ENCODE data around the gene DNAJC16.

The DNAJC16 gene

DNA sequence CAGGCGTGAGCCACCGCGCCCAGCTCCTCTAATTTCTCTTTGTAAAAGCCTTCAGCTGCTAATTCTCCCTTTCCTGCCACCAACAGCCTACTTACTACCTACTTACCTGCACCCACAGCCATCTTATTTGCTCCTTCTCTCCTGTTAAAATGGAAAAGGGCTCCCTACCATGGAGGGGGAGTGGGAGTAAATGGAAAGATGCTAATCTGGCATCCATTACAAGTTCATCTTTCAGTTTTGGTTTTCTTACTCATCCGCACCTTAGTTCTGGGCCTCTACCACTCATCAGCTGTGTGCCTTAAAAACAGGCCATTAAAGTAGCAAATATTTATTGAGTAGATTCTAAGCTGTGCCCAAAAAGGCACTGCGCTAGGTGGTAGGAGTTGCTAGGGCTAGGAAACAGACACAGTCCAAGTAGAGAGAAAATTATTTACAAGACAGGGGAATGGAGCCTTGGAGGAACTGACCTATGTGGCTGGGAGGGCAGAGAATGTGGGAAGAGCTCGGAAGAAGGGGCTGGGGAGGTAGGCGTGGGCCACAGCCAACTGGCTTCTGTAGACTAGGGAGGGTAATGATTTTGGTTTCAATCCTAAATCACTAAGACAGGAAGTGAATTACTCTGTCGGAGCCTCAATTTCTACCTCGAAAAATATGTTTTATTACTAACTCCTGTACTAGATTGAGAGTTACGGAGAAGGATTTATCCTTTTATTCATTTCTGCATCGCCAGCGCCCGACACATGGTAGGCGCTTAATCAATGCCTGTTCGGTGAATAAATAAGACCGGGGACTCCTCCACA is 89.9 kb downstream of the DNAJC16 start:
- Histone ChIP-seq H3K9ac (ENCODE audit: low read length in 2 of 2) (peak overlapping the region; percentile 76 to 87), H3K27me3 (ENCODE audit: control insufficient read depth in 1 of 2, insufficient read depth in 2 of 2, low read length in 2 of 2) (no peaks in the 10 kb centered on the region), H3K36me3 (ENCODE audit: control insufficient read depth in 2 of 2, insufficient read depth in 2 of 2, low read length in 2 of 2) (no peaks in the 10 kb centered on the region), H3K9me3 (ENCODE audit: control insufficient read depth in 2 of 2, low read length in 2 of 2) (no peaks in the 10 kb centered on the region), H3K27ac (ENCODE audit: low read length) (peak overlapping the region; percentile 92), H3K4me3 (ENCODE audit: low read length in 2 of 2) (peak overlapping the region; percentile 76 to 86), H3K4me1 (ENCODE audit: control insufficient read depth, insufficient read depth, low read length) (peaks cover 14% of the 10 kb centered on the region)

DNA sequence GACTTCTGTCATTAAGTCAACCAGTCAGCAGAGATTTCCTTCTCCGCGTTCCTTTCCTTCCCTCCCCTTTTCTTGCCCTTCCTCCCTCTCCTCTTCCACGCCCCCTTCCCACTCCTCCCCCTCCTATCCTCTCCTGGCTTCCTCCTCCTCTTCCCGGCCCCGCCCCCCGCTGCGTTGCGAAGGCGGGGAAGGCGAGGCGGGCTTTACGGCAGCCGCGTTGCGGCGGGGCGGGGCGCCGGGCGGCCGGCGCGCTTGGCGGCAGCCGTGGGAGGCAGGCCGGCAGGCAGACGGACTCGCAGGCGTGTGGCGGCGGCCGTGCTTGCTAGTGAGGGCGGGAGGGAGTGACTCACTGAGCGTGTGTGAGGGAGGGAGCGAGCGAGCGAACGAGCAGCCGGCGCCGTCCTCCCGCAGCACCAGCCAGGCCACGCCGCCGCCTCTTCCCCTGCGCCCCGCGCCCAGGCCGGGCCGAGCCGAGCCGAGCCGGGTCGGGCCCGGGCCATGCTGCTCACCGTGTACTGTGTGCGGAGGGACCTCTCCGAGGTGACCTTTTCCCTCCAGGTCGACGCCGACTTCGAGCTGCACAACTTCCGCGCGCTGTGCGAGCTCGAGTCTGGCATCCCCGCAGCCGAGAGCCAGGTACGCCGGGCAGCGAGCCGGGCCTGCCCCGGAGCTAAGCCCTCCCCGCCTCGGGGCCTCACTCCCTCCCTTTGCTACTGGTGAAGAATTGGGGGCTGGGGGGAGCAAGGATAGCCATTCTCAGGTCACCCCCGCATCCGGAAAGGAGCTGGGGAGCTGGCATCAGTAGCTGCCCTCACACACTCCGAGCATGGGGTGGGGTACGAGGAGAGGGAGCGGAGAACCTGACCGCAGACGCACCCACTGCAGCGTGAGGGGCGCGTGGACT is 90.8 kb downstream of the DNAJC16 start, which contains the start of gene DDI2:
DDI2 (plus strand) TSS at position 286 of the 904 bp plus-strand sequence; CDS start at position 499, 213 bp downstream.
- no peaks in the 10 kb centered on the region for H3K9me3 ChIP-seq (ENCODE audit: control insufficient read depth in 2 of 2, low read length in 2 of 2)
- H3K4me3 ChIP-seq (ENCODE audit: low read length in 2 of 2), result peak within 1 kb of the TSS; percentile 93 to 99
- H3K9ac ChIP-seq (ENCODE audit: low read length in 2 of 2), result peak within 1 kb of the TSS; percentile 90 to 91
- peaks cover 15% of the 10 kb centered on the region for H3K4me1 ChIP-seq (ENCODE audit: control insufficient read depth, insufficient read depth, low read length)
- H3K36me3 ChIP-seq (ENCODE audit: control insufficient read depth in 2 of 2, insufficient read depth in 2 of 2, low read length in 2 of 2), result no peaks in the 10 kb centered on the region
- H3K27me3 ChIP-seq (ENCODE audit: control insufficient read depth in 1 of 2, insufficient read depth in 2 of 2, low read length in 2 of 2), result no peaks in the 10 kb centered on the region
- peak within 1 kb of the TSS; percentile 92 for H3K27ac ChIP-seq (ENCODE audit: low read length)

GRCh38 chr1:15618077-15618654 is 91.5 kb downstream of the DNAJC16 start:
- Histone ChIP-seq H3K9ac (ENCODE audit: low read length in 2 of 2) (peak overlapping the region; percentile 90 to 91), H3K4me1 (ENCODE audit: control insufficient read depth, insufficient read depth, low read length) (peaks cover 18% of the 10 kb centered on the region), H3K9me3 (ENCODE audit: control insufficient read depth in 2 of 2, low read length in 2 of 2) (no peaks in the 10 kb centered on the region), H3K36me3 (ENCODE audit: control insufficient read depth in 2 of 2, insufficient read depth in 2 of 2, low read length in 2 of 2) (no peaks in the 10 kb centered on the region), H3K27me3 (ENCODE audit: control insufficient read depth in 1 of 2, insufficient read depth in 2 of 2, low read length in 2 of 2) (no peaks in the 10 kb centered on the region), H3K27ac (ENCODE audit: low read length) (peak overlapping the region; percentile 88), H3K4me3 (ENCODE audit: low read length in 2 of 2) (peak overlapping the region; percentile 93 to 99)

GRCh38 chr1:15618655-15619525 is 92.2 kb downstream of the DNAJC16 start:
- H3K36me3 ChIP-seq (ENCODE audit: control insufficient read depth in 2 of 2, insufficient read depth in 2 of 2, low read length in 2 of 2), result no peaks in the 10 kb centered on the region
- H3K27ac ChIP-seq (ENCODE audit: low read length), result peak overlapping the region; percentile 88
- no peaks in the 10 kb centered on the region for H3K27me3 ChIP-seq (ENCODE audit: control insufficient read depth in 1 of 2, insufficient read depth in 2 of 2, low read length in 2 of 2)
- H3K4me3 ChIP-seq (ENCODE audit: low read length in 2 of 2), result peak overlapping the region; percentile 93 to 99
- H3K9me3 ChIP-seq (ENCODE audit: control insufficient read depth in 2 of 2, low read length in 2 of 2), result no peaks in the 10 kb centered on the region
- H3K4me1 ChIP-seq (ENCODE audit: control insufficient read depth, insufficient read depth, low read length), result peaks cover 18% of the 10 kb centered on the region
- peak overlapping the region; percentile 90 to 91 for H3K9ac ChIP-seq (ENCODE audit: low read length in 2 of 2)

GRCh38 chr1:15620155-15620545 is 93.5 kb downstream of the DNAJC16 start:
- Histone ChIP-seq H3K27ac (ENCODE audit: low read length) (no peak overlapping the region), H3K9me3 (ENCODE audit: control insufficient read depth in 2 of 2, low read length in 2 of 2) (no peaks in the 10 kb centered on the region), H3K36me3 (ENCODE audit: control insufficient read depth in 2 of 2, insufficient read depth in 2 of 2, low read length in 2 of 2) (no peaks in the 10 kb centered on the region), H3K27me3 (ENCODE audit: control insufficient read depth in 1 of 2, insufficient read depth in 2 of 2, low read length in 2 of 2) (no peaks in the 10 kb centered on the region), H3K9ac (ENCODE audit: low read length in 2 of 2) (no peak overlapping the region), H3K4me1 (ENCODE audit: control insufficient read depth, insufficient read depth, low read length) (peaks cover 18% of the 10 kb centered on the region), H3K4me3 (ENCODE audit: low read length in 2 of 2) (no peak overlapping the region)

DNA sequence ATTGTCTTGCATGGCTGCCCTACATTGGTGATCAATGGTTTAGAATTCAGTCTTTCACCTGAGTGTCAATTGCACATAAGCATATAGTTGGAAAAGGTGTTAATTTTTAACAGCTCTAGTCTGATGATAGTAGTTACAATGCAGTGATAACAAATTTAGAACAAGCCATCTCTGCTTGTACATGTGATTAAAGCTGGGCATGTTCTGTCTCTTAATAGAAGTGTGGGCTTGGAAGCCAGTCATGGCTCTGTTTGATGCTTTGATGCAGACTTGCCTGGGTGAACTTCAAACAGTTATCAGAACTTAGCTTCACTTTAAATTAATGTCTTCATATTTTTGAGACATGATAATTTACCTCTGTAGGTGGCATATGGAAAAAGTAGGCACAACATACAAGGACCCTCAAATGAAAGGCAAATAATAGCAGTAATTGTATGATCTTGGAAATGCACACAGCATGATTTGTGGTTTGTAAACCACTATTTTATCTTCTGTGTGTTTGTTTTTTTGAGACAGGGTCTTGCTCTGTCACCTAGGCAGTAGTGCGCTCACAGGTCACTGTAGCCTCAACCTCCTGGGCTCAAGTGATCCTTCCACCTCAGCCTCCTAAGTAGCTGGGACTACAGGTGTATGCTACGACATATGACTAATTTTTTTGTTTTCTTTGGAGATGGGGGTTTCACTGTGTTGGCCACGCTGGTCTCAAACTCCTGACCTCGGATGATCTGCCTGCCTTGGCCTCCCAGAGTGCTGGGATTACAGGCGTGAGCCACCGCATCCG is 94.4 kb downstream of the DNAJC16 start:
- Histone ChIP-seq H3K27ac (ENCODE audit: low read length) (no peak overlapping the region), H3K9me3 (ENCODE audit: control insufficient read depth in 2 of 2, low read length in 2 of 2) (no peaks in the 10 kb centered on the region), H3K36me3 (ENCODE audit: control insufficient read depth in 2 of 2, insufficient read depth in 2 of 2, low read length in 2 of 2) (no peaks in the 10 kb centered on the region), H3K4me3 (ENCODE audit: low read length in 2 of 2) (no peak overlapping the region), H3K4me1 (ENCODE audit: control insufficient read depth, insufficient read depth, low read length) (peaks cover 16% of the 10 kb centered on the region), H3K27me3 (ENCODE audit: control insufficient read depth in 1 of 2, insufficient read depth in 2 of 2, low read length in 2 of 2) (no peaks in the 10 kb centered on the region), H3K9ac (ENCODE audit: low read length in 2 of 2) (no peak overlapping the region)

DNA sequence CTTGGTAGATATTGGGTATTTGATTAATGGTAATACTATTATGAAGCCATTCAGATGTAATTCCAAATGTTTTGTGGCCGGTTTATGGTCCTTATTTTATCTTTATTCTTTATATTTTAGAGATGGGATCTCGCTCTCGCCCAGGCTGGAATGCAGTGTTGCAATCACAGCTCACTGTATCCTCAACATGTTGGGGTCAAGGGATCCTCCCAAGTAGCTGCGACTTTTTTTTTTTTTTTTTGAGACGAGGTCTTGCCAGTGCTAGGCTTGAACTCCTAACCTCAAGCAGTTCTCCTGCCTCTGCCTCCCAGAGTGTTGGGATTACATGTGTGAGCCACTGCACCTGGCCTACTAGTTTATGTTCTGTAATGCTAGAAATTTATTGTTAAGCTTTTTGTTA is 95.3 kb downstream of the DNAJC16 start:
- H3K4me1 ChIP-seq (ENCODE audit: control insufficient read depth, insufficient read depth, low read length), result peaks cover 9% of the 10 kb centered on the region

GRCh38 chr1:15622712-15623373 is 96.2 kb downstream of the DNAJC16 start:
- no peak overlapping the region for H3K4me3 ChIP-seq (ENCODE audit: low read length in 2 of 2)
- peaks cover 9% of the 10 kb centered on the region for H3K4me1 ChIP-seq (ENCODE audit: control insufficient read depth, insufficient read depth, low read length)
- H3K36me3 ChIP-seq (ENCODE audit: control insufficient read depth in 2 of 2, insufficient read depth in 2 of 2, low read length in 2 of 2), result peaks cover 4 to 8% of the 10 kb centered on the region in 2 donors
- H3K9me3 ChIP-seq (ENCODE audit: control insufficient read depth in 2 of 2, low read length in 2 of 2), result no peaks in the 10 kb centered on the region
- H3K27me3 ChIP-seq (ENCODE audit: control insufficient read depth in 1 of 2, insufficient read depth in 2 of 2, low read length in 2 of 2), result no peaks in the 10 kb centered on the region
- H3K27ac ChIP-seq (ENCODE audit: low read length), result no peak overlapping the region
- H3K9ac ChIP-seq (ENCODE audit: low read length in 2 of 2), result no peak overlapping the region

More for the DNA sequence above, 95.3 kb downstream of the DNAJC16 start:
- Histone ChIP-seq H3K9ac (ENCODE audit: low read length in 2 of 2) (no peak overlapping the region), H3K36me3 (ENCODE audit: control insufficient read depth in 2 of 2, insufficient read depth in 2 of 2, low read length in 2 of 2) (peaks cover 4 to 5% of the 10 kb centered on the region in 2 donors), H3K4me3 (ENCODE audit: low read length in 2 of 2) (no peak overlapping the region), H3K9me3 (ENCODE audit: control insufficient read depth in 2 of 2, low read length in 2 of 2) (no peaks in the 10 kb centered on the region), H3K27ac (ENCODE audit: low read length) (no peak overlapping the region), H3K27me3 (ENCODE audit: control insufficient read depth in 1 of 2, insufficient read depth in 2 of 2, low read length in 2 of 2) (no peaks in the 10 kb centered on the region)

DNA sequence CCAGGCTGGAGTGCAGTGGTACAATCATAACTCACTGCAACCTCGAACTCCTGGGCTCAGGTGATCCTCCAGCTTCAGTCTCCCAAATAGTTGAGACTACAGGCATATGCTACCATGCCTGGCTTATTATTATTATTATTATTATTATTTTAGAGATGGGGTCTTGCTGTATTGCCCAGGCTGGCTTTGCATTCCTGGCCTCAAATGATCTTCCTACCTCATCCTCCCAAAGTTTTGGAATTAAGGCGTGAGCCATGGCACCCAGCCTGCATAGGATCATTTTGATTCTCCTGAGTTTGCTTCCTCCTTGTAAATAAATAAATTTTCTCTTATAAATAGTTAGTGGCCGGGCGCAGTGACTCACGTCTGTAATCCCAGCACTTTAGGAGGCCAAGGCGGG is 96.8 kb downstream of the DNAJC16 start:
- Histone ChIP-seq H3K9me3 (ENCODE audit: control insufficient read depth in 2 of 2, low read length in 2 of 2) (no peaks in the 10 kb centered on the region), H3K4me3 (ENCODE audit: low read length in 2 of 2) (no peak overlapping the region), H3K9ac (ENCODE audit: low read length in 2 of 2) (no peak overlapping the region), H3K4me1 (ENCODE audit: control insufficient read depth, insufficient read depth, low read length) (peaks cover 9% of the 10 kb centered on the region), H3K27ac (ENCODE audit: low read length) (no peak overlapping the region), H3K27me3 (ENCODE audit: control insufficient read depth in 1 of 2, insufficient read depth in 2 of 2, low read length in 2 of 2) (no peaks in the 10 kb centered on the region), H3K36me3 (ENCODE audit: control insufficient read depth in 2 of 2, insufficient read depth in 2 of 2, low read length in 2 of 2) (peaks cover 4 to 8% of the 10 kb centered on the region in 2 donors)
